HepG2 (cell line): Measurements from ENCODE around the gene LCLAT1. TPM values are rescaled to one million over a fixed set of nuclear protein-coding genes. Genes with fewer than 3 reads are reported as not detected.

Experiments used
- ATAC-seq: fragments of 200-7000 bp; cut with Tn5 transposase; 3 replicates; pipeline ENCODE4 v1.9.1; 2020; ENCODE audit warnings: mild to moderate bottlenecking, moderate library complexity
- BruUV-seq: library from RNA; stranded (reverse); fragments of 400-500 nt; replicated peaks from 2 replicates; lab custom pipeline; 2021; lab: Mats Ljungman, UMichigan
- CTCF ChIA-PET: fragments of 300-600 bp; formaldehyde crosslinking; extraction: SDS; loops from one replicate; lab custom pipeline; 2021; ENCODE audit warnings: low total read pairs, inconsistent platforms, low intra/inter-chr PET ratio; lab: Yijun Ruan, JAX
- POLR2A ChIA-PET: fragments of 350-600 bp; sonication (Branson Sonifier 250); formaldehyde crosslinking; loops from one replicate; lab custom pipeline; 2020; ENCODE audit warnings: antibody characterized with exemption, inconsistent platforms; lab: Yijun Ruan, JAX
- DNase-seq: peaks from one replicate; pipeline ENCODE4 v3.0.0-alpha.2; 2015; ENCODE audit warnings: low spot score
- FAIRE-seq: peaks from 3 replicates; lab custom pipeline; 2011; peaks lifted over from hg19 to GRCh38; lab: Jason Lieb, UNC
- H2AFZ ChIP-seq: one replicate; pipeline ENCODE4 v1.6.1; 2011; ENCODE audit warnings: low read length, inconsistent platforms
- H3K27ac ChIP-seq: fragments of 300-600 bp; 3 replicates; pipeline ENCODE4 v1.8.0; 2011; ENCODE audit warnings: mixed run types, mild to moderate bottlenecking, mixed read lengths, low read length, inconsistent platforms; ENCODE audit not compliant: insufficient read depth; ENCODE audit errors: extremely low read length
- H3K27me3 ChIP-seq, 2 experiments: fragments of 200-600 bp in 1 of 2; 2 replicates in 1 of 2; 3 replicates in 1 of 2; pipeline versions ENCODE4 v1.6.0 to v1.8.0; 2011; ENCODE audit warnings: low read length in 2 of 2, mild to moderate bottlenecking in 2 of 2, moderate library complexity in 2 of 2, inconsistent platforms in 1 of 2; ENCODE audit not compliant: insufficient read depth in 2 of 2, control insufficient read depth in 1 of 2
- H3K36me3 ChIP-seq, 2 experiments: fragments of 200-600 bp in 1 of 2; replicated peaks in 1 of 2; 2 replicates in 1 of 2; 3 replicates in 1 of 2; pipeline versions ENCODE4 v1.5.1 to v1.8.0; 2011; ENCODE audit warnings: low read length in 2 of 2, inconsistent platforms in 1 of 2; ENCODE audit not compliant: insufficient read depth in 2 of 2, control insufficient read depth in 1 of 2
- H3K4me1 ChIP-seq: 2 replicates; pipeline ENCODE4 v1.5.1; 2012; ENCODE audit warnings: low read length, inconsistent platforms; ENCODE audit not compliant: insufficient read depth
- H3K4me2 ChIP-seq: 2 replicates; pipeline ENCODE4 v1.6.0; 2011; ENCODE audit warnings: low read depth, low read length, inconsistent platforms
- H3K4me3 ChIP-seq, 3 experiments: fragments of 200-600 bp in 1 of 3; sonication (generic), shearing (Covaris generic) in 1 of 3; replicated peaks in 1 of 3; 2 replicates each; pipeline ENCODE4 v1.5.1; 2011 to 2016; ENCODE audit warnings: low read length in 3 of 3, inconsistent platforms in 2 of 3, low read depth in 2 of 3, mild to moderate bottlenecking in 2 of 3, control low read depth in 1 of 3, mixed read lengths in 1 of 3; ENCODE audit not compliant: insufficient read depth in 1 of 3
- H3K79me2 ChIP-seq: one replicate; pipeline ENCODE4 v1.6.1; 2011; ENCODE audit warnings: low read length, inconsistent platforms; ENCODE audit not compliant: insufficient read depth
- H3K9ac ChIP-seq: 2 replicates; pipeline ENCODE4 v1.6.0; 2011; ENCODE audit warnings: mild to moderate bottlenecking, low read depth, low read length, inconsistent platforms; ENCODE audit not compliant: insufficient read depth
- H3K9me3 ChIP-seq: 2 replicates; pipeline ENCODE4 v1.5.1; 2012; ENCODE audit warnings: mild to moderate bottlenecking, low read length
- H4K20me1 ChIP-seq: 2 replicates; pipeline ENCODE4 v1.6.0; 2011; ENCODE audit warnings: inconsistent platforms, mild to moderate bottlenecking, low read length, moderate library complexity; ENCODE audit not compliant: insufficient read depth
- ATF3 ChIP-seq: sonication (generic); formaldehyde crosslinking; IDR thresholded peaks from 2 replicates; pipeline ENCODE4 v1.4.0; 2020; ENCODE audit warnings: missing genetic modification reagents
- ATF7 ChIP-seq, 2 experiments: fragments of 450-650 bp in 1 of 2; sonication (generic) in 1 of 2; formaldehyde crosslinking in 1 of 2; IDR thresholded peaks; 2 replicates each; pipeline versions ENCODE4 v1.4.0 to v1.6.1; 2016 to 2020; ENCODE audit warnings: antibody characterized with exemption in 1 of 2, mild to moderate bottlenecking in 1 of 2, missing genetic modification reagents in 1 of 2
- CBX2 ChIP-seq, 2 experiments: fragments of 200-600 bp in 1 of 2; sonication (generic); formaldehyde crosslinking in 1 of 2; IDR thresholded peaks; 2 replicates each; pipeline versions ENCODE4 v1.7.0 to v1.8.1; 2018 to 2022; ENCODE audit warnings: low read depth in 2 of 2, low read length in 1 of 2, mild to moderate bottlenecking in 1 of 2, missing genetic modification reagents in 1 of 2
- ERF ChIP-seq: IDR thresholded peaks from 2 replicates; pipeline ENCODE4 v1.6.1; 2018; ENCODE audit warnings: missing biosample characterization, missing genetic modification reagents
- FOSL2 ChIP-seq: sonication (generic); formaldehyde crosslinking; IDR thresholded peaks from 2 replicates; pipeline ENCODE4 v1.4.0; 2020; ENCODE audit warnings: missing genetic modification reagents
- GMEB2 ChIP-seq: IDR thresholded peaks from 2 replicates; pipeline ENCODE4 v1.6.1; 2016; ENCODE audit warnings: missing biosample characterization, missing genetic modification reagents, low read depth
- GPN1 ChIP-seq: sonication (generic); formaldehyde crosslinking; IDR thresholded peaks from 2 replicates; pipeline ENCODE4 v1.5.1; 2020; ENCODE audit warnings: missing genetic modification reagents, borderline replicate concordance
- HNRNPK ChIP-seq: fragments of 200-400 bp; formaldehyde crosslinking; IDR thresholded peaks from 2 replicates; pipeline ENCODE4 v1.6.1; 2018; ENCODE audit warnings: low read length, low read depth, moderate library complexity, mild to moderate bottlenecking; ENCODE audit not compliant: poor library complexity, severe bottlenecking
- MAF1 ChIP-seq: sonication (generic); formaldehyde crosslinking; IDR thresholded peaks from 2 replicates; pipeline ENCODE4 v1.5.0; 2020; ENCODE audit warnings: missing genetic modification reagents, borderline replicate concordance
- MEIS2 ChIP-seq: sonication (generic); formaldehyde crosslinking; IDR thresholded peaks from 2 replicates; pipeline ENCODE4 v1.9.0; 2021; ENCODE audit warnings: mild to moderate bottlenecking, missing genetic modification reagents
- PATZ1 ChIP-seq: sonication (generic); formaldehyde crosslinking; IDR thresholded peaks from 2 replicates; pipeline ENCODE4 v1.4.0; 2020; ENCODE audit warnings: missing genetic modification reagents
- RXRB ChIP-seq: IDR thresholded peaks from 2 replicates; pipeline ENCODE4 v1.6.1; 2016; ENCODE audit warnings: borderline replicate concordance, missing genetic modification reagents, missing compliant biosample characterization
- SMARCC2 ChIP-seq: fragments of 450-650 bp; IDR thresholded peaks from 2 replicates; pipeline ENCODE4 v1.6.1; 2017; ENCODE audit warnings: antibody characterized with exemption, mild to moderate bottlenecking
- STAT5B ChIP-seq: sonication (generic); formaldehyde crosslinking; IDR thresholded peaks from 2 replicates; pipeline ENCODE4 v1.4.0; 2020; ENCODE audit warnings: missing genetic modification reagents
- ZNF589 ChIP-seq: sonication (generic); formaldehyde crosslinking; conservative IDR thresholded peaks from 2 replicates; pipeline ENCODE4 v1.8.0; 2022; ENCODE audit warnings: mild to moderate bottlenecking, moderate library complexity, missing genetic modification reagents
- ZNF670 ChIP-seq: sonication (generic); formaldehyde crosslinking; IDR thresholded peaks from 2 replicates; pipeline ENCODE4 v1.8.0; 2022; ENCODE audit warnings: mild to moderate bottlenecking, missing genetic modification reagents, borderline replicate concordance
- ZNF800 ChIP-seq: sonication (generic); formaldehyde crosslinking; IDR thresholded peaks from 2 replicates; pipeline ENCODE4 v1.4.0; 2020; ENCODE audit warnings: missing genetic modification reagents
- WGBS: methylation state at CpG from one replicate; pipeline ENCODE4 v1.1.6; 2017; ENCODE audit warnings: low lambda C conversion rate; 5-methylcytosine and 5-hydroxymethylcytosine counted together
- in situ Hi-C: cut with HindIII; loops from 2 replicates; pipeline ENCODE4 v1.10.0; 2017; ENCODE audit warnings: low pct_unique_long_range_greater_than_20kb; ENCODE audit not compliant: extremely low pct_ligation_motif_present
- intact Hi-C: fragments of 100-400 bp; cut with micrococcal nuclease; formaldehyde crosslinking; loops from one replicate; pipeline ENCODE4 v1.10.0; 2022; ENCODE audit not compliant: unreplicated experiment
- polyA plus RNA-seq, 8 experiments: library from polyadenylated mRNA; depleted of rRNA in 3 of 8; stranded (reverse) in 7 of 8; unstranded in 1 of 8; fragments of >200 nt; fragmentation: Illumina TruSeq in 4 of 8; extraction: Trizol in 4 of 8; gene quantifications; 2 replicates each; pipeline versions ENCODE4 v1.2.1 to v1.2.3, GENCODE V29; 2011 to 2016; ENCODE audit warnings: low read depth in 4 of 8, missing spikeins in 1 of 8, mixed read lengths in 1 of 8; ENCODE audit not compliant: insufficient read depth in 1 of 8
- total RNA-seq, 5 experiments: library from RNA; depleted of rRNA; stranded (reverse); fragments of >200 nt; fragmentation: Illumina TruSeq; extraction: Trizol; gene quantifications; 2 replicates each; pipeline ENCODE4 v1.2.3, GENCODE V29; 2016; ENCODE audit warnings: low read depth in 1 of 5

The LCLAT1 gene
- total and polyA plus RNA-seq, 2 of the 13 experiments (the other 11 are each of a cell fraction or from before 2014, with no cell fraction given), result 18.0 to 28.0 TPM

GRCh38 chr2:30511122-30512083 lies 64.4 kb downstream of the LCLAT1 start:
- no peak overlapping the region for H3K9ac ChIP-seq
- H3K4me3 ChIP-seq, result no peak overlapping the region; a peak in 1 of 6 replicates
- DNase-seq (peak; percentile 81), FAIRE-seq (no peak), ATAC-seq (peak; percentile 96)
- H2AFZ ChIP-seq, result no peak overlapping the region
- ChIA-PET POLR2A (no interaction called here), CTCF (no interaction called here)
- in situ Hi-C loops, result no loop called here
- intact Hi-C loops, result no loop called here
- 14% methylated on average over 8 of the region's 8 CpGs for WGBS
- peak overlapping the region; percentile 37 for H3K27ac ChIP-seq
- no TSS peak for BruUV-seq
- H3K36me3 ChIP-seq, result no peaks in the 10 kb centered on the region
- H4K20me1 ChIP-seq, result no peaks in the 10 kb centered on the region
- H3K9me3 ChIP-seq, result no peaks in the 10 kb centered on the region
- no peaks in the 10 kb centered on the region for H3K27me3 ChIP-seq
- peak overlapping the region; percentile 57 for H3K4me2 ChIP-seq
- peaks cover 56% of the 10 kb centered on the region for H3K4me1 ChIP-seq
- peaks cover 37% of the 10 kb centered on the region for H3K79me2 ChIP-seq
- TF ChIP-seq PATZ1, result peak; percentile 16; the same call in 1 of the 2 replicates
- no peak for TF ChIP-seq STAT5B
- no peak for TF ChIP-seq GPN1 (CRISPR knock-in tag)
- TF ChIP-seq CBX2 (IDR thresholded peaks at IDR 0.05; ENCODE audit: low read depth, low read length), result no peak
- TF ChIP-seq CBX2 (CRISPR knock-in tag; IDR thresholded peaks at IDR 0.05; ENCODE audit: low read depth), result no peak
- 0 out of 2 replicates have a peak, but pooled peaks have one; percentile 26 for TF ChIP-seq MEIS2 (CRISPR knock-in tag)
- peak; percentile 89 for TF ChIP-seq RXRB
- peak; percentile 98 for TF ChIP-seq FOSL2 (CRISPR knock-in tag)
- TF ChIP-seq ATF3 (CRISPR knock-in tag), result peak; percentile 70
- TF ChIP-seq ZNF800 (CRISPR knock-in tag), result no peak
- TF ChIP-seq ZNF670, result no peak
- peak; percentile 32; the same call in 1 of the 2 replicates for TF ChIP-seq ERF
- TF ChIP-seq ATF7 (IDR thresholded peaks at IDR 0.05), result no peak
- no peak for TF ChIP-seq ATF7 (CRISPR knock-in tag; IDR thresholded peaks at IDR 0.05)
- TF ChIP-seq SMARCC2, result no peak
- no peak for TF ChIP-seq ZNF589
- TF ChIP-seq GMEB2 (CRISPR knock-in tag), result no peak
- TF ChIP-seq HNRNPK, result no peak
- TF ChIP-seq MAF1, result no peak
